ENCODE data around the gene IL17A. TPM values are rescaled to one million over a fixed set of nuclear protein-coding genes. Genes with fewer than 3 reads are reported as not detected.
A peak's percentile ranks its signal among the peaks of the same experiment; 100 is the strongest.

The IL17A gene
- total RNA-seq, 1 donor from 2014 or later = not detected

GRCh38 chr6:52157301-52157941, 28.8 kb upstream of the IL17A start:
- TF ChIP-seq CTCF (IDR thresholded peaks at IDR 0.05) = no peak
- intact Hi-C loops (cut with DNase I) = no loop called here
- Histone ChIP-seq H3K4me3 (no peak overlapping the region), H3K27me3 (ENCODE audit: low read depth) (no peaks in the 10 kb centered on the region), H3K27ac (no peak overlapping the region), H3K4me1 (no peaks in the 10 kb centered on the region), H3K9me3 (no peaks in the 10 kb centered on the region), H3K36me3 (no peaks in the 10 kb centered on the region)
- ATAC-seq (no peak), DNase-seq (no peak)

- TF ChIP-seq CTCF (IDR thresholded peaks at IDR 0.05) = no peak
- H3K4me1 ChIP-seq = no peaks in the 10 kb centered on the region
- no peak overlapping the region for H3K27ac ChIP-seq
- no peak for DNase-seq
- no peak for ATAC-seq
- intact Hi-C loops (cut with DNase I) = no loop called here
- no peak overlapping the region for H3K4me3 ChIP-seq
- H3K36me3 ChIP-seq = no peaks in the 10 kb centered on the region
- peaks cover under 1% of the 10 kb centered on the region for H3K27me3 ChIP-seq (ENCODE audit: low read depth)
- no peaks in the 10 kb centered on the region for H3K9me3 ChIP-seq
Measured at GRCh38 chr6:52160472-52161104, 25.6 kb upstream of the IL17A start.

GRCh38 chr6:52161689-52162438, 24.3 kb upstream of the IL17A start:
- H3K4me1 ChIP-seq = no peaks in the 10 kb centered on the region
- no peak overlapping the region for H3K27ac ChIP-seq
- intact Hi-C loops (cut with DNase I) = no loop called here
- no peak for TF ChIP-seq CTCF (IDR thresholded peaks at IDR 0.05)
- no peaks in the 10 kb centered on the region for H3K9me3 ChIP-seq
- ATAC-seq (no peak), DNase-seq (no peak)
- H3K36me3 ChIP-seq = no peaks in the 10 kb centered on the region
- peaks cover 12% of the 10 kb centered on the region for H3K27me3 ChIP-seq (ENCODE audit: low read depth)
- H3K4me3 ChIP-seq = no peak overlapping the region

GRCh38 chr6:52162940-52163908, 23.0 kb upstream of the IL17A start:
- Histone ChIP-seq H3K27me3 (ENCODE audit: low read depth) (peaks cover 14% of the 10 kb centered on the region), H3K36me3 (no peaks in the 10 kb centered on the region), H3K4me1 (no peaks in the 10 kb centered on the region), H3K27ac (no peak overlapping the region), H3K4me3 (no peak overlapping the region), H3K9me3 (no peaks in the 10 kb centered on the region)
- DNase-seq (no peak), ATAC-seq (peak in 1 of 2 donors; percentile 52)
- intact Hi-C loops (cut with DNase I) = no loop called here
- TF ChIP-seq CTCF (IDR thresholded peaks at IDR 0.05) = peak; percentile 50

All from lower lobe of right lung (tissue), 2 donors.